ENCODE measurements around the gene BSPRY. TPM values are rescaled to one million over a fixed set of nuclear protein-coding genes. Genes with fewer than 3 reads are reported as not detected.

The BSPRY gene
- total and polyA plus RNA-seq, 2 donors (not counting 1 experiment from before 2014, with no cell fraction given) = 0.42 to 0.59 TPM

DNA sequence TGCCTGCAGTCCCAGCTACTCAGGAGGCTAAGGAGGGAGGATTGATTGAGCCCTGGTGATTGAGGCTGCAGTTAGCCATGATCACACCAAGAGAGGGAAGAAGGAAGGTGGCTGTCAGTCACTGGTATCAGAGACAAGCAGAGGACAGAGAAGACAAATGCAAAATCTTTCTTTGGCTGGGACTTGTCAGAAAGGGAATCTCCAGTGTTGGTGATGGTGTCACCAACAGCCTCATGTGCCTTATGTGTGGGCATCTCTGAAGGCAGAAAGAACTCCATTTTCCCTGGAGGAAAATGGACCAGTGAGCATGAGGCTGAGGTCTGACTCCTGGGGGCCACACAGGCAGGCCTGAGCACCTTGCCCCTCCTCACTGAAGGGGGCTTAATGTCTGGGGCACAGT, 34.1 kb upstream of the BSPRY start:
- H3K9me3 Mint-ChIP-seq (ENCODE audit: insufficient read depth) = no peaks in the 10 kb centered on the region
- no peak for ATAC-seq (ENCODE audit: low read depth)
- no peak overlapping the region for H3K4me2 ChIP-seq (replicated peaks; ENCODE audit: low read depth, low read length, poor library complexity, severe bottlenecking)
- no peaks in the 10 kb centered on the region for H3K4me1 ChIP-seq (ENCODE audit: control insufficient read depth in 2 of 2, insufficient read depth in 2 of 2, low read length in 2 of 2)
- no peak overlapping the region for H3K4me3 ChIP-seq (ENCODE audit: control extremely low read depth in 1 of 5, extremely low read depth in 1 of 5, insufficient read depth in 1 of 5, low read depth in 2 of 5, low read length in 4 of 5)
- H3K4me3 Mint-ChIP-seq = no peak overlapping the region
- POLR2A ChIA-PET = no interaction called here
- intact Hi-C loops (cut with micrococcal nuclease) = no loop called here
- no peaks in the 10 kb centered on the region for H3K79me2 ChIP-seq (ENCODE audit: control insufficient read depth, insufficient read depth, low read length)
- H3K36me3 ChIP-seq (replicated peaks in 1 of 2; ENCODE audit: control extremely low read depth in 1 of 2, control insufficient read depth in 1 of 2, extremely low read depth in 1 of 2, insufficient read depth in 2 of 2, low read length in 1 of 2) = no peaks in the 10 kb centered on the region
- H3K9ac ChIP-seq (ENCODE audit: low read length) = no peak overlapping the region
- H3K9me3 ChIP-seq (ENCODE audit: control extremely low read depth in 1 of 3, control insufficient read depth in 2 of 3, insufficient read depth in 1 of 3, low read length in 2 of 3) = no peaks in the 10 kb centered on the region
- TF ChIP-seq, protein P1, sequence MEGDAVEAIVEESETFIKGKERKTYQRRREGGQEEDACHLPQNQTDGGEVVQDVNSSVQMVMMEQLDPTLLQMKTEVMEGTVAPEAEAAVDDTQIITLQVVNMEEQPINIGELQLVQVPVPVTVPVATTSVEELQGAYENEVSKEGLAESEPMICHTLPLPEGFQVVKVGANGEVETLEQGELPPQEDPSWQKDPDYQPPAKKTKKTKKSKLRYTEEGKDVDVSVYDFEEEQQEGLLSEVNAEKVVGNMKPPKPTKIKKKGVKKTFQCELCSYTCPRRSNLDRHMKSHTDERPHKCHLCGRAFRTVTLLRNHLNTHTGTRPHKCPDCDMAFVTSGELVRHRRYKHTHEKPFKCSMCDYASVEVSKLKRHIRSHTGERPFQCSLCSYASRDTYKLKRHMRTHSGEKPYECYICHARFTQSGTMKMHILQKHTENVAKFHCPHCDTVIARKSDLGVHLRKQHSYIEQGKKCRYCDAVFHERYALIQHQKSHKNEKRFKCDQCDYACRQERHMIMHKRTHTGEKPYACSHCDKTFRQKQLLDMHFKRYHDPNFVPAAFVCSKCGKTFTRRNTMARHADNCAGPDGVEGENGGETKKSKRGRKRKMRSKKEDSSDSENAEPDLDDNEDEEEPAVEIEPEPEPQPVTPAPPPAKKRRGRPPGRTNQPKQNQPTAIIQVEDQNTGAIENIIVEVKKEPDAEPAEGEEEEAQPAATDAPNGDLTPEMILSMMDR (IDR thresholded peaks at IDR 0.05) = no peak
- TF ChIP-seq EZH2 (IDR thresholded peaks at IDR 0.05; ENCODE audit: borderline replicate concordance, insufficient read depth, low read depth, low read length, poor library complexity, severe bottlenecking) = no peak
- no peaks in the 10 kb centered on the region for H3K4me1 Mint-ChIP-seq
- H3K27ac ChIP-seq (ENCODE audit: low read length in 2 of 2) = no peak overlapping the region
- no peak overlapping the region for H2AFZ ChIP-seq (ENCODE audit: insufficient read depth, low read depth, low read length, poor library complexity, severe bottlenecking)
- DNase-seq = no peak
- H3K27ac Mint-ChIP-seq = no peak overlapping the region
- H3K27me3 ChIP-seq (replicated peaks in 1 of 4; ENCODE audit: control extremely low read depth in 1 of 4, control insufficient read depth in 3 of 4, insufficient read depth in 4 of 4, low read length in 3 of 4) = no peaks in the 10 kb centered on the region
- CTCF ChIA-PET = interaction anchor here (0.9 kb wide), 1 partner anchor 131 kb away, joined by 3 read pairs; no protein-coding TSS in a partner anchor
- H3K27me3 Mint-ChIP-seq = peaks cover 9% of the 10 kb centered on the region
- no peaks in the 10 kb centered on the region for H4K20me1 ChIP-seq (ENCODE audit: control insufficient read depth, insufficient read depth, low read length, poor library complexity, severe bottlenecking)

DNA sequence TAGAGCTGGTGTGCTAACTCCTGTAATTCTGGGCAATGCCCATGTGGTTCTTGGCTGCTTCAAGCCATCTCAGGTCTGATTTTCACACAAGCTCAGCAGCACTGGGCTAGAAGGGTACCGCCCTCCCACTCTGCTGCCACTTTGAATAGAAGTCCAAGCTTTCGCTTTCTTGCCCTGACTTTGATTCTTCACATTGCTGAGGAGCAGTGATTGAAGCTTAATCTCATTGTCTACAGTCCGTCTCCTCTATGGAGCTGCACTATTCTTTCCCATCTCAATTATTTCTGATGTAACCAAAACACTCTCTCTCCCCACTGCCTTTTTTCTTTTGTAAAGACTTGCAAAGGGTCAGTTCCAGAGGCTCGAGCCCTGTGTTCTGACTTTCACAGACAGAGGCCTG, 33.3 kb upstream of the BSPRY start:
- ChIA-PET POLR2A (no interaction called here), CTCF (interaction anchor here (1.0 kb wide), 1 partner anchor 342 kb away, joined by 3 read pairs; no protein-coding TSS in a partner anchor)
- Mint-ChIP-seq H3K4me1 (no peaks in the 10 kb centered on the region), H3K4me3 (no peak overlapping the region), H3K9me3 (ENCODE audit: insufficient read depth) (no peaks in the 10 kb centered on the region), H3K27ac (no peak overlapping the region), H3K27me3 (peaks cover 9% of the 10 kb centered on the region)
- Histone ChIP-seq H3K4me2 (replicated peaks; ENCODE audit: low read depth, low read length, poor library complexity, severe bottlenecking) (no peak overlapping the region), H3K9ac (ENCODE audit: low read length) (no peak overlapping the region), H3K4me1 (ENCODE audit: control insufficient read depth in 2 of 2, insufficient read depth in 2 of 2, low read length in 2 of 2) (no peaks in the 10 kb centered on the region), H3K27me3 (replicated peaks in 1 of 4; ENCODE audit: control extremely low read depth in 1 of 4, control insufficient read depth in 3 of 4, insufficient read depth in 4 of 4, low read length in 3 of 4) (no peaks in the 10 kb centered on the region), H3K27ac (ENCODE audit: low read length in 2 of 2) (no peak overlapping the region), H3K36me3 (replicated peaks in 1 of 2; ENCODE audit: control extremely low read depth in 1 of 2, control insufficient read depth in 1 of 2, extremely low read depth in 1 of 2, insufficient read depth in 2 of 2, low read length in 1 of 2) (no peaks in the 10 kb centered on the region), H3K9me3 (ENCODE audit: control extremely low read depth in 1 of 3, control insufficient read depth in 2 of 3, insufficient read depth in 1 of 3, low read length in 2 of 3) (no peaks in the 10 kb centered on the region), H2AFZ (ENCODE audit: insufficient read depth, low read depth, low read length, poor library complexity, severe bottlenecking) (no peak overlapping the region), H4K20me1 (ENCODE audit: control insufficient read depth, insufficient read depth, low read length, poor library complexity, severe bottlenecking) (no peaks in the 10 kb centered on the region), H3K4me3 (ENCODE audit: control extremely low read depth in 1 of 5, extremely low read depth in 1 of 5, insufficient read depth in 1 of 5, low read depth in 2 of 5, low read length in 4 of 5) (no peak overlapping the region), H3K79me2 (ENCODE audit: control insufficient read depth, insufficient read depth, low read length) (no peaks in the 10 kb centered on the region)
- ATAC-seq (ENCODE audit: low read depth) = no peak
- no peak for TF ChIP-seq EZH2 (IDR thresholded peaks at IDR 0.05; ENCODE audit: borderline replicate concordance, insufficient read depth, low read depth, low read length, poor library complexity, severe bottlenecking)
- TF ChIP-seq, protein P1 (IDR thresholded peaks at IDR 0.05) = no peak
- 94% methylated on average over 3 of the region's 4 CpGs for WGBS (ENCODE audit: insufficient coverage)
- no peak for DNase-seq
- intact Hi-C loops (cut with micrococcal nuclease) = no loop called here

All from B cell (primary cell).